Colon (tissue), 2 donors: ENCODE measurements around the gene ITGAL.

Source experiments
- FAIRE-seq: peaks from 2 replicates; lab custom pipeline; 2012; peaks lifted over from hg19 to GRCh38; lab: Jason Lieb, UNC
- donor health status: control.
- donor health status: control.

ITGAL gene

DNA sequence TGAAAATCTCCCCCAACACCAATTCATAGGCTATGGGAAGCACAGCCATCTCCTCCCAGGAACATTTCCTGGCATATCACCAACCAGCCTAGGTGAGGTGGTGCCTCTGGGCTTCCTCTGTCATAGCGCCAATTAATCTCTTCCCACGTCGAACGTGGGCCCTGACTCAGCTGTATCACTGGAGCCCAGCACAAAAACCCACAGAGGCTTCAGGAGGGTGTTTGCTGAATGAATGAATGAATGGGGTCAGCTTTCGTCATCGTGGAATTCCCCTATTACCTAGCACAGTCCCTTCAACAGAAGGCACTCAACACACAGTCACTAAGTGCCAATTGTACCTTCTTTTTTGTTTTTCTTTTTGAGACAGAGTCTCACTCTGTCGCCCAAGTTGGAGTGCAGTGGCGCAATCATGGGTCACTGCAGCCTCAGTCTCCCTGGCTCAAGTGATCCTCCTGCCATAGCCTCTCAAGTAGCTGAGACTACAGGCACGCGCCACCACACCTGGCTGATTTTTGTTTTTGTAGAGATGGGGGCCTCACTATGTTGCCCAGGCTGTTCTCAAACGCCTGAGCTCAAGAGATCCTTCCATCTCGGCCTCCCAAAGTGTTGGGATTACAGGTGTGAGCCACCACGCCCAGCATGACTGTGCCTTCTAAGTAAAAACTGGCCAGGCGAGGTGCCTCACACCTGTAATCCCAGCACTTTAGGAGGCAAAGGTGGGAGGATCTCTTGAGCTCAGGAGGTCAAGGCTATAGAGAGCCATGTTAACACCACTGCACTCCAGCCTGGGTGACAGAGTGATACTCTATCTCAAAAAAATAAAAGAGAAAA, 94.8 kb downstream of the ITGAL start:
- FAIRE-seq = no peak

DNA sequence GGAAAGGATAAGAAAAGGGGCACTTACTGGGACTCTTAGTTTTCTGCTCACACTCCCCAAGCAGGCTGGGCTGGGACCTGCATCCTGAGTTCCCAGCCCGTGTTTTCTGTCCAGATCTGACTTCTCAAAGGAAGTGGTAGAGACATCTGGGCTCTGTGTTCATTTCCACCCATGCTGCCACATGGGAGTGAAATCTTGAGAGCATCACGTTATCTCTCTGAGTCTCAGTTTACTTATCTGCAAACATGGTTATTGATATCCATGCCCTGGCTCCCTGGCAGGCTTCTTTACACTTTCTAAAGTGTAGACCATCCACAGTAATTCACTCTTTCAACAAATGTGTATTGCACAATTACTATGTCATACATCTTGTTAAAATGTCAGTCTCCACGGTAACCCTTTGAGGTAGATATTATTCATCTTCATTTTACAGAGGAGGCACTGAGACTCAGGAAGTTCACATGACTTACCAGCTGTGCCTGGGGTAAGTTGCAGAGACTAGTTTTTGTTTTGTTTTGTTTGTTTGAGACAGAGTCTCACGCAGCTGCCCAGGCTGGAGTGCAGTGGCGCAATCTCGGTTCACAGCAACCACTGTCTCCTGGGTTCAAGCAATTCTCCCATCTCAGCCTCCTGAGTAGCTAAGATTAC, 95.6 kb downstream of the ITGAL start:
- FAIRE-seq = no peak

DNA sequence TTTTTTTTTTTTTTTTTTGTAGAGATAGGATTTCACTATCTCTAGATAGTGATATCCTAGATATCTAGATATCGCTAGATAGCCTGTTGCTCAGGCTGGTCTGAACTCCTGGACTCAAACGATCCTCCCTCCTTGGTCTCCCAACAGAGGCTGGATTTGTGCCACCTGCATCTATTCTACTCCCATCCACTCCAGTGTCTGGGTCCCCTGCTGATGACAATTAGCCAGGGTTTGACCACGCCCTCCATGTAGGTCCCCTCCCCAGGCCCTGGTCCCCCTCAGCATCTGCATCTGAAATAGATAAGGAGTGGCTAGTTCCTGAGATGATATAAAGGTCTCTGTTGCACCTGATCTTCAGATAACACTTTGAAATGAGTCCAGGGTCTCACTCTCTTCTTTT, 96.7 kb downstream of the ITGAL start:
- no peak for FAIRE-seq

DNA sequence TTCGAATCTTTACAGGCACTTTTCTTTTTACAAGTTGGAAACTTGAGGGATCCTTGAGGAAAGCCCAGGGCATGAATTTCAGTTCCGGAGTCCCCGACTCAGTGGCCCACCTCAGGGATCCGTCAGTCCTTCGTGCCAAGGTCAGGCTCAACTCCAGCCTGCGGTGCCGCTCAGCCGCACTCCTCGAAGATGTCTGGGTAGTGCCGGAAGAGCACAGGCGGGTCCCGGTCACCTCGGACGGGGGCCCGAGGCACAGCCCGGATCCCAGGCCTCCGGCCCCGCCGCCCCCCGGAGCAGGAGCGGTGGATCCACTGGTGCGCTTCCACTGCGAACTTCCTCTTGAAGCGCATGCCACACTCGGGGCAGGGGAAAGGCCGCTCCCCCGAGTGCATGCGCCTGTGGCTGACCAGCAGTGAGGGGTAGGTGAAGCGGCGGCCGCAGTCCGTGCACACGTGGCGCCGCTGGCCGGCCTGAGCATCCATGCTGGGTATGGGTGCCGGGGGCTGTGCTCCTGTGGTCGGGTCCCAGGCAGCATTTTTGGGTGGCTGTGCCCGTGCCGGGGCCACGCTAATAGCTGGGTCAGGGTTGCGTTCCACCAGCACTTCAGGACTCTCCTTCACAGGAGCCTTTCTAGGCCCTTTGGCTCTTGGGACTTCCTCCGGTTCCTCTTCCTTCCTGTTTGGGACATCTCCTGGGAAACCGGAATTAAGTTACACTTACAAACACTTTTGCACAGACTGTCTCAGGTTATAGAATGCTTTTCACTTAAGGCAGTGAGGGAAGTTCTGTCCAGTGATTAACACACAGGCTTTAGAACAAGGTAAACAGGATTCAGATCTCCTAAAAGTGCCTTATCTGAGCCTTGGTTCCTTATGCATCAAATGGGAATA, 97.4 kb downstream of the ITGAL start:
- FAIRE-seq = no peak

DNA sequence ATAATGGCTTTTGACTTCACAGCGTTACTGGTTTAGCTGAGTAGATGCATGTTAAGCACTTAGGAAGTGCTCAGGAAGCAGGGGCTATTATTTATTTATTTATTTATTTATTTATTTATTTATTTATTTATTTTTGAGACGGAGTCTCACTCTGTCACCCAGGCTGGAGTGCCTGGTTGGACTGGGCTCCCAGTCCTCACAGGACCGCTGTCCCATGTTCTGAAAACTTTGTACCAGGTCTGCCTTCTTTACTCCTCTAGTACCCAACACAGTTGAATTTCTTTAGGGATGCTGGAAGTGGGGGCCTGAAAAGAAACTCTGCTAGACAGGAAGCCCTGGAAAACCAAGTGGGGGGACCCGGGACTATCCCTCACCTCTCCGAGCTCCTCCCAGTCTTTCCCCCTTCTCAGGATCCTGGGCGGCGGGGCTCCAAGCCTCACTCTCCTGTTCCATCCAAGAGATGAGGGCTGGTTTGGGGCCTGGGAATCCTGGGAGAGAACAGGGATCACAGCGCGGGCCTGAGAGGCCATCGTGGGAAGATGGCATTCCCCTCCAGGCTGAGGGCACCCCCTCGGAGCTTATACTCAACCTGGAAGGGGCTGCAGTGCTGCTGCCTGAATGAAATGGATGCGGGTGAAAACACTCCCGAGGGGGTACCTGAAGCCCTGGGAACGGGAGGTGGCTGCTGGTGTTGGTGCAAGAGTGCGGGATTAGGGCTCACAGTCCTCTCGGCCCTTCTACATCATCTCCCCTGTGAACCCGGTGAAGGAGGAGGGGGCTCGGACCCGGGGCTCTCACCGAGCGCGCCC, 98.3 kb downstream of the ITGAL start:
- no peak for FAIRE-seq

DNA sequence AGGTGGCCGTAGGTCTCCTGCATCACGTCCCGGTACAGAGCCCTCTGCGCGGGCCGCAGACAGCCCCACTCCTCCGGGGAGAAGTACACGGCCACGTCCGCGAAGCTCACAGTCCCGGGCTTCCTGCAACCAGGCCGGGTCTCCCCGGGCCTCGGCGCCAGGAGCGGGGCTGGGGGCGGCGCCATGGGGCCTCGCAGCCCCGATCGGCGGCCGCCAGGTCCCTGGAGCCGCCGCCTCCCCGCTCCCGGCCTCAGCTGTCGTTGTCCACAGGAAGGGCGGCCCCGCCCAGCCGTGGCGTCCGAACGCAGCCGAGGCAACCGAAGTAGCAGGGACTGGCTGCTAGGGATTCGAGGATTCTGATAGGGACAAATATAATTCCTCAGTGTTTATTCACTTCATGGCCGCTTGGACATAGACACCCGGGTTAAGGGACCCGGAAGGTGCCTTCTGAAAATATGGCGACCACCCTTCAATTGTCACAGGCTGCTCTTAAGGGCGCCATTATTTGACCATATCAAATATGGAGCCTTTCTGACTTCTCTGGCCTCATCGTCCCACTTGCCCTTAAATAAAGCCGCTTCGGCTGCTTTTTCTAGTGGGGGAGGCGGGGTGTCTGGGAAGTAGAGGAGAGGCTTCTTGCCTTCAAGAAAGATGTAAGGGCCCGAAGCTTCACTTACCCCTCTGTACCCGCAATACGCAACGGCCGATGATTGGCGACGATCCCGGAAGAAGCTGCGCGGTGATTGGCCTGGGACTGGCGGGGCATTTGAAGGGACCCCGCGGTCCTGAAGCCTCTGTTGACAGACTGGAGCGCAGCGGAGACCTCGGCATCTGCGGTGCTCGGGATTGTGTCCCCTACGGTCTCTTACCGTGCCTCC, 99.1 kb downstream of the ITGAL start, which contains the start of gene ZNF688:
Gene ZNF688, minus strand, starts transcription at position 270 of the 878 bp plus-strand sequence. Its CDS starts 85 bp downstream, at position 185.
- FAIRE-seq = no peak
